ENCODE data around the gene FAM219B. TPM values are rescaled to one million over a fixed set of nuclear protein-coding genes. Genes with fewer than 3 reads are reported as not detected.

FAM219B gene
- total RNA-seq, 1 experiment from 2014 or later, result 64.3 TPM

- H3K27me3 ChIP-seq (ENCODE audit: insufficient read depth, low read length), result no peaks in the 10 kb centered on the region
- H4K20me1 ChIP-seq (ENCODE audit: insufficient read depth), result no peaks in the 10 kb centered on the region
- H3K9ac ChIP-seq (ENCODE audit: low read length), result no peak overlapping the region
- CTCF ChIA-PET, result no interaction called here
- BruUV-seq (replicated peaks), result no TSS peak
- no peak for ATAC-seq
- no peak overlapping the region for H3K4me3 ChIP-seq (replicated peaks in 1 of 2; ENCODE audit: low read depth in 1 of 2, low read length in 2 of 2)
- no peak overlapping the region for H3K27ac ChIP-seq (ENCODE audit: low read depth, low read length)
- RAD21 ChIA-PET (ENCODE audit: low non-redundant PET in 1 of 2, low total read pairs in 2 of 2, uncharacterized antibody in 2 of 2, unreplicated experiment in 2 of 2), result interaction anchor here in 1 of 2 experiments (0.7 kb wide), 1 partner anchor 15 kb away, joined by 3 read pairs; no protein-coding TSS in a partner anchor
- intact Hi-C loops (cut with micrococcal nuclease), result no loop called here
- no peaks in the 10 kb centered on the region for H3K4me1 ChIP-seq (ENCODE audit: control insufficient read depth in 1 of 2, insufficient read depth in 2 of 2, low read length in 2 of 2)
- DNase-seq (ENCODE audit: low read depth, low spot score), result no peak
- peaks cover 25% of the 10 kb centered on the region; the same call in 1 of the 2 replicates for H3K79me2 ChIP-seq (ENCODE audit: insufficient read depth, low read length)
- H3K36me3 ChIP-seq (ENCODE audit: control insufficient read depth in 1 of 2, insufficient read depth in 2 of 2, low read length in 2 of 2), result peaks cover 46 to 56% of the 10 kb centered on the region in 2 experiments
- no peak for TF ChIP-seq CTCF (IDR thresholded peaks at IDR 0.05 in 2 of 3, conservative IDR thresholded peaks at IDR 0.05 in 1 of 3; ENCODE audit: borderline replicate concordance in 1 of 3, insufficient read depth in 1 of 3, low read depth in 2 of 3, low read length in 2 of 3)
- TF ChIP-seq SIN3A (IDR thresholded peaks at IDR 0.05; ENCODE audit: low read depth), result no peak
- no peak for TF ChIP-seq ZBTB33 (IDR thresholded peaks at IDR 0.05; ENCODE audit: extremely low read depth, insufficient replicate concordance, low read length)
- no peak for TF ChIP-seq ATF3 (IDR thresholded peaks at IDR 0.05)
- no peak for TF ChIP-seq POLR2A (IDR thresholded peaks at IDR 0.05; ENCODE audit: borderline replicate concordance, extremely low read depth, insufficient read depth, insufficient read length)
- TF ChIP-seq ZFX (IDR thresholded peaks at IDR 0.05), result no peak
- no peak for TF ChIP-seq REST (IDR thresholded peaks at IDR 0.05; ENCODE audit: low read depth)
- TF ChIP-seq POLR2AphosphoS5 (IDR thresholded peaks at IDR 0.05; ENCODE audit: low read depth, low read length), result no peak
- no peak for TF ChIP-seq JUND (IDR thresholded peaks at IDR 0.05)
- TF ChIP-seq EZH2 (IDR thresholded peaks at IDR 0.05), result no peak
- no peak for TF ChIP-seq YY1 (IDR thresholded peaks at IDR 0.05; ENCODE audit: extremely low read depth, insufficient replicate concordance, low read depth, low read length)
- no peaks in the 10 kb centered on the region for H3K9me2 ChIP-seq (ENCODE audit: insufficient read depth)
- no peak overlapping the region for H3K4me2 ChIP-seq (ENCODE audit: low read length)
- no peak overlapping the region for H2AFZ ChIP-seq (ENCODE audit: low read depth, low read length, poor library complexity, severe bottlenecking)
- H3K9me3 ChIP-seq (ENCODE audit: control insufficient read depth in 1 of 2, insufficient read depth in 1 of 2, low read depth in 1 of 2, low read length in 2 of 2), result no peaks in the 10 kb centered on the region
- POLR2A ChIA-PET, result interaction anchor here (1.4 kb wide), 1 partner anchor 8 kb away, joined by 3 read pairs; no protein-coding TSS in a partner anchor
Measured at GRCh38 chr15:74920456-74920855, 13.8 kb upstream of the FAM219B start.

Measured in HCT116 (cell line).